Neutrophil (primary cell): ENCODE measurements around the gene MSL1.
A peak's percentile ranks its signal among the peaks of the same experiment; 100 is the strongest.

Experiments used
- H3K27ac ChIP-seq: fragments of 200-600 bp; sonication (generic); 2 replicates; pipeline ENCODE4 v1.5.1; 2016; ENCODE audit warnings: mild to moderate bottlenecking, moderate library complexity
- H3K27me3 ChIP-seq: fragments of 200-600 bp; sonication (generic); 2 replicates; pipeline ENCODE4 v1.6.0; 2016; ENCODE audit warnings: mild to moderate bottlenecking
- H3K36me3 ChIP-seq: fragments of 200-600 bp; sonication (generic); 2 replicates; pipeline ENCODE4 v1.5.1; 2017
- H3K4me1 ChIP-seq, 2 experiments: fragments of 200-600 bp in 1 of 2; sonication (generic) in 1 of 2; 1 replicate in 1 of 2; 2 replicates in 1 of 2; pipeline versions ENCODE4 v1.5.1 to v1.6.1; 2013 to 2016; ENCODE audit warnings: low read depth in 1 of 2, low read length in 1 of 2, mild to moderate bottlenecking in 1 of 2, moderate library complexity in 1 of 2; ENCODE audit not compliant: control insufficient read depth in 1 of 2, insufficient read depth in 1 of 2
- H3K4me3 ChIP-seq, 2 experiments: fragments of 200-600 bp in 1 of 2; sonication (generic) in 1 of 2; 1 replicate in 1 of 2; 2 replicates in 1 of 2; pipeline ENCODE4 v1.5.1; 2013 to 2016; ENCODE audit warnings: low read depth in 1 of 2, low read length in 1 of 2, mild to moderate bottlenecking in 1 of 2, moderate library complexity in 1 of 2
- H3K9me3 ChIP-seq: fragments of 200-600 bp; sonication (generic); 2 replicates; pipeline ENCODE4 v1.5.1; 2016
- TF ChIP-seq, protein P1 (sequence below): fragments of 200-600 bp; sonication (generic); IDR thresholded peaks from 2 replicates; pipeline ENCODE4 v1.5.1; 2016; ENCODE audit warnings: antibody characterized with exemption

The MSL1 gene

GRCh38 chr17:40110026-40110845 is 11.5 kb upstream of the MSL1 start:
- no peaks in the 10 kb centered on the region for H3K27me3 ChIP-seq
- H3K9me3 ChIP-seq: no peaks in the 10 kb centered on the region
- TF ChIP-seq, protein P1, sequence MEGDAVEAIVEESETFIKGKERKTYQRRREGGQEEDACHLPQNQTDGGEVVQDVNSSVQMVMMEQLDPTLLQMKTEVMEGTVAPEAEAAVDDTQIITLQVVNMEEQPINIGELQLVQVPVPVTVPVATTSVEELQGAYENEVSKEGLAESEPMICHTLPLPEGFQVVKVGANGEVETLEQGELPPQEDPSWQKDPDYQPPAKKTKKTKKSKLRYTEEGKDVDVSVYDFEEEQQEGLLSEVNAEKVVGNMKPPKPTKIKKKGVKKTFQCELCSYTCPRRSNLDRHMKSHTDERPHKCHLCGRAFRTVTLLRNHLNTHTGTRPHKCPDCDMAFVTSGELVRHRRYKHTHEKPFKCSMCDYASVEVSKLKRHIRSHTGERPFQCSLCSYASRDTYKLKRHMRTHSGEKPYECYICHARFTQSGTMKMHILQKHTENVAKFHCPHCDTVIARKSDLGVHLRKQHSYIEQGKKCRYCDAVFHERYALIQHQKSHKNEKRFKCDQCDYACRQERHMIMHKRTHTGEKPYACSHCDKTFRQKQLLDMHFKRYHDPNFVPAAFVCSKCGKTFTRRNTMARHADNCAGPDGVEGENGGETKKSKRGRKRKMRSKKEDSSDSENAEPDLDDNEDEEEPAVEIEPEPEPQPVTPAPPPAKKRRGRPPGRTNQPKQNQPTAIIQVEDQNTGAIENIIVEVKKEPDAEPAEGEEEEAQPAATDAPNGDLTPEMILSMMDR: no peak
- H3K36me3 ChIP-seq: no peaks in the 10 kb centered on the region
- H3K4me3 ChIP-seq: no peak overlapping the region
- H3K4me1 ChIP-seq: peaks cover 68 to 74% of the 10 kb centered on the region in 2 experiments
- no peak overlapping the region for H3K27ac ChIP-seq

- Histone ChIP-seq H3K27me3 (no peaks in the 10 kb centered on the region), H3K4me3 (peak overlapping the region in 1 of 2 experiments; percentile 19), H3K27ac (peak overlapping the region; percentile 64), H3K9me3 (no peaks in the 10 kb centered on the region), H3K4me1 (peaks cover 56 to 61% of the 10 kb centered on the region in 2 experiments), H3K36me3 (no peaks in the 10 kb centered on the region)
- TF ChIP-seq, protein P1: peak; percentile 86
Measured at GRCh38 chr17:40111221-40112128, 10.3 kb upstream of the MSL1 start.

DNA sequence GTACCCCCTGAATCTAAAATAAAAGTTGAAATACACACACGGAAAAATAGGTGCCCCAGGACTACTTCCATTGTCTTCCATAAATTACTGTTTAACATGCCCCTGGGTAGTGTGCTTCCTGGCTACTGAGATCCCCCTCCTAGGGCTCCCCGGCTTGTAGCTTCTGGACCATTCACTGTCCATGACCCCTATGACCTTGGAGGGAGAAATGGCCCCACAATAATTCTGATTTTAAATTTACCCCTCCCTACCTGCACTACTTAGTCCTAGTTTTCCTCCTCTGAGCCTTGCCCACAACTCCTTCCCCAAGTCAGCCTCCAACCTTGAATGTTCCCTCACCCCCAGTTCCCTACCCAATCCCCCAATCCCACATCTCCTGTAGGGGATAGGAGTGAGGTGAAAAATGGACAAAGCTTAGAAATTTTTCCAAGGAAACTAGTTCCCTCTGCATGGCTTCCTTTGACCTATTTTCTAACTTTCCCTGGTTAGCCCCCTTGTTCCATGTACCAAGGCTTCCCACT is 9.5 kb upstream of the MSL1 start:
- H3K4me1 ChIP-seq: peaks cover 48 to 54% of the 10 kb centered on the region in 2 experiments
- H3K4me3 ChIP-seq: no peak overlapping the region
- H3K27me3 ChIP-seq: no peaks in the 10 kb centered on the region
- H3K27ac ChIP-seq: peak overlapping the region; percentile 64
- H3K36me3 ChIP-seq: no peaks in the 10 kb centered on the region
- no peaks in the 10 kb centered on the region for H3K9me3 ChIP-seq
- TF ChIP-seq, protein P1: no peak

DNA sequence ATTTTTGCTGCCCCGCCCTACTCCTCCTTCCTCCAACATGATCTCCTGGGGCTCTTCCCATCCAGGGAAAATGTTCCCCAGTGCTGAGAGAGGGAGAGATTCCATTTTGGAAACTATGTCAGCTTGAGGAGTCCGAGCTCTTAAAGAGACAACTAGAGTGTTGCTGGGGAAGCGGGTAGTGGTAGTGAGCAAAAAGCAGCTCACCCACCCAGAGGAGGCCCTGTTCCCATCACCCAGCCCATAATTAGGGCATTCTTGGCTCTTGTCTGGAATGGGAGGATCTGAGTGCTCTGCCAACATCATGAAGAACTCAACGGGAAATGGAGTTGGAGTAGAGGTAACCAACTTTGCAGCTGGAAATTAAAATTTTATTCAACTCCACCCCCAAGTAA is 9.1 kb upstream of the MSL1 start:
- Histone ChIP-seq H3K27ac (peak overlapping the region; percentile 64), H3K4me1 (peaks cover 47 to 52% of the 10 kb centered on the region in 2 experiments), H3K4me3 (no peak overlapping the region), H3K9me3 (no peaks in the 10 kb centered on the region), H3K27me3 (no peaks in the 10 kb centered on the region), H3K36me3 (no peaks in the 10 kb centered on the region)
- TF ChIP-seq, protein P1: no peak

DNA sequence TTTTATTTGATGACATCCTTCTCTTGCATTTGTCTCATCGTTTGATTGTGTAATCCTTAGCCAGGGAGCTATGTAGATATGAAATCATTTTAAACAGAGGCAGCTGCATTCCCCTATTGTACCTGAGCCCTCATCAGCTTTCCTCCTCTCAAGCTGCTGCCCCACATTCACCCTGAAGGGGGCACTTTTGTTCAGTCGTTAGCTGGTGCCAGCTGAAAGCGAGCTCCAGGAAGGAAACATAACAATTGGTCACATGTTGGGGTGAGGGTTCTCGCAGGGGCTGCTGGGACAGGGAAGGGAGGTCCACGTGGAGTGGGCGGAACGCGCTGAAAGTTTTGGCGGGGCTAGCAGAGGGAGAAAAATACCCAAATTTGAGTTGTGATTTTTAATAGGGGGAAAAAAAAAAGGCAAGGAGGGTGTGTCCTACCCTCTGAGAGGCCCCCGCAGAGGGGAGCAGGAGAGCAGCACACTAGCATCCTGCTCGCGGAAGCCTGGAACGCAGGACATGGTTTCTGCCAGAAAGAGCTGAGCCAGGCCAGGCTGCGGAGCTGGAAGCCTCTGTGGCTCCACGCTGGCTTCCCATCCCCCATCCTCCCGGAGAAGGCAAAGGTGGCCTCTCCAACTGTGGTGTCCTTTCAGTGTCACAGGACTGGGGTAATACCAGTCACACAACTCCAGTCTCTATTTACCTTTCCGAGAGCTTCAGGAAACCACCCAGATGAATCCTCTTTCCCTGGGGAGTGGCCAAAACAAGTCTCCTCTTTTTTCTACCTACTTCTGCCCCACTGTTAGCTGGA is 8.5 kb upstream of the MSL1 start:
- Histone ChIP-seq H3K36me3 (no peaks in the 10 kb centered on the region), H3K27ac (peak overlapping the region; percentile 64), H3K4me3 (peak overlapping the region; percentile 57 to 61), H3K9me3 (no peaks in the 10 kb centered on the region), H3K27me3 (no peaks in the 10 kb centered on the region), H3K4me1 (peaks cover 47 to 52% of the 10 kb centered on the region in 2 experiments)
- TF ChIP-seq, protein P1: peak; percentile 100
